H9 (cell line): ENCODE measurements around the gene SLC35F6. TPM values are rescaled to one million over a fixed set of nuclear protein-coding genes. Genes with fewer than 3 reads are reported as not detected.
A peak's percentile ranks its signal among the peaks of the same experiment; 100 is the strongest.

ENCODE experiments used
- DNase-seq: peaks from one replicate; pipeline ENCODE4 v3.0.0-alpha.2; 2017
- H2AFZ ChIP-seq: one replicate; pipeline ENCODE4 v1.6.1; 2013; ENCODE audit warnings: mild to moderate bottlenecking, low read length, control low read depth, moderate library complexity
- H2AK5ac ChIP-seq: 2 replicates; pipeline ENCODE4 v1.6.1; 2013; ENCODE audit warnings: low read length, control low read depth, mixed read lengths; ENCODE audit not compliant: insufficient read length
- H2BK120ac ChIP-seq: one replicate; pipeline ENCODE4 v1.6.1; 2013; ENCODE audit warnings: low read depth, mild to moderate bottlenecking, low read length, control low read depth, inconsistent platforms; ENCODE audit not compliant: poor library complexity, severe bottlenecking
- H2BK12ac ChIP-seq: 2 replicates; pipeline ENCODE4 v1.6.1; 2013; ENCODE audit warnings: low read length, control low read depth, mixed read lengths, low read depth; ENCODE audit not compliant: insufficient read length
- H2BK15ac ChIP-seq: 2 replicates; pipeline ENCODE4 v1.6.1; 2013; ENCODE audit warnings: low read depth, low read length, control low read depth
- H2BK20ac ChIP-seq: one replicate; pipeline ENCODE4 v1.6.1; 2013; ENCODE audit warnings: low read depth, mild to moderate bottlenecking, low read length, control low read depth, inconsistent platforms; ENCODE audit not compliant: poor library complexity, severe bottlenecking
- H2BK5ac ChIP-seq: 2 replicates; pipeline ENCODE4 v1.6.1; 2013; ENCODE audit warnings: low read length, control low read depth, mixed read lengths; ENCODE audit not compliant: insufficient read length
- H3K14ac ChIP-seq: 2 replicates; pipeline ENCODE4 v1.6.1; 2013; ENCODE audit warnings: low read length, control low read depth; ENCODE audit not compliant: insufficient read depth
- H3K18ac ChIP-seq: 2 replicates; pipeline ENCODE4 v1.6.1; 2013; ENCODE audit warnings: low read depth, mild to moderate bottlenecking, mixed read lengths, low read length, control low read depth; ENCODE audit not compliant: insufficient read length
- H3K23ac ChIP-seq: 2 replicates; pipeline ENCODE4 v1.6.1; 2013; ENCODE audit warnings: low read length, control low read depth, mixed read lengths, low read depth; ENCODE audit not compliant: insufficient read length
- H3K23me2 ChIP-seq: 2 replicates; pipeline ENCODE4 v1.6.1; 2013; ENCODE audit warnings: low read depth, mild to moderate bottlenecking, mixed read lengths, low read length, control low read depth; ENCODE audit not compliant: insufficient read length, poor library complexity, severe bottlenecking
- H3K27ac ChIP-seq: 2 replicates; pipeline ENCODE4 v1.5.1; 2013; ENCODE audit warnings: low read length, control low read depth, mixed read lengths, low read depth; ENCODE audit not compliant: insufficient read length
- H3K27me3 ChIP-seq: 2 replicates; pipeline ENCODE4 v1.6.1; 2013; ENCODE audit warnings: low read length, control low read depth, inconsistent platforms; ENCODE audit not compliant: insufficient read depth
- H3K4ac ChIP-seq: 2 replicates; pipeline ENCODE4 v1.6.1; 2013; ENCODE audit warnings: low read depth, mild to moderate bottlenecking, control low read depth, inconsistent platforms, low read length, moderate library complexity
- H3K4me1 ChIP-seq: 2 replicates; pipeline ENCODE4 v1.6.1; 2013; ENCODE audit warnings: low read length, control low read depth, inconsistent platforms; ENCODE audit not compliant: insufficient read depth
- H3K4me2 ChIP-seq: 2 replicates; pipeline ENCODE4 v1.6.1; 2013; ENCODE audit warnings: low read length, control low read depth, mixed read lengths; ENCODE audit not compliant: insufficient read length, insufficient read depth
- H3K56ac ChIP-seq: 2 replicates; pipeline ENCODE4 v1.6.1; 2013; ENCODE audit warnings: low read depth, mild to moderate bottlenecking, mixed read lengths, low read length, control low read depth; ENCODE audit not compliant: insufficient read length
- H3K79me1 ChIP-seq: 2 replicates; pipeline ENCODE4 v1.6.1; 2013; ENCODE audit warnings: low read depth, mild to moderate bottlenecking, moderate library complexity, low read length, control low read depth, inconsistent platforms; ENCODE audit not compliant: insufficient read depth, poor library complexity, severe bottlenecking
- H3K79me2 ChIP-seq: 2 replicates; pipeline ENCODE4 v1.6.1; 2013; ENCODE audit warnings: low read length, control low read depth, inconsistent platforms; ENCODE audit not compliant: insufficient read depth
- H3K9ac ChIP-seq: 2 replicates; pipeline ENCODE4 v1.6.1; 2013; ENCODE audit warnings: low read length, control low read depth, mixed read lengths; ENCODE audit not compliant: insufficient read length; ENCODE audit errors: extremely low read depth
- H3K9me3 ChIP-seq: one replicate; pipeline ENCODE4 v1.6.1; 2013; ENCODE audit warnings: low read depth, low read length, inconsistent platforms; ENCODE audit not compliant: control insufficient read depth
- H3T11ph ChIP-seq: one replicate; pipeline ENCODE4 v1.6.1; 2013; ENCODE audit warnings: mild to moderate bottlenecking, low read length, control low read depth, inconsistent platforms
- H4K20me1 ChIP-seq: one replicate; pipeline ENCODE4 v1.6.1; 2013; ENCODE audit not compliant: control insufficient read depth, insufficient read length, insufficient read depth
- H4K5ac ChIP-seq: 2 replicates; pipeline ENCODE4 v1.6.1; 2013; ENCODE audit warnings: low read depth, mild to moderate bottlenecking, mixed read lengths, low read length, control low read depth; ENCODE audit not compliant: insufficient read length
- H4K8ac ChIP-seq: replicated peaks from 2 replicates; pipeline ENCODE4 v1.6.1; 2013; ENCODE audit warnings: low read length, control low read depth, mixed read lengths, low read depth; ENCODE audit not compliant: insufficient read length
- H4K91ac ChIP-seq: 2 replicates; pipeline ENCODE4 v1.6.1; 2013; ENCODE audit warnings: low read depth, mild to moderate bottlenecking, moderate library complexity, mixed read lengths, low read length, control low read depth; ENCODE audit not compliant: insufficient read length
- H3K27ac Mint-ChIP-seq, 3 experiments: 2 replicates in 2 of 3; 3 replicates in 1 of 3; pipeline ENCODE4 v1.8.0; 2020 to 2021; ENCODE audit warnings: mixed read lengths in 3 of 3, mild to moderate bottlenecking in 1 of 3, moderate library complexity in 1 of 3
- H3K27me3 Mint-ChIP-seq: 2 replicates; pipeline ENCODE4 v1.8.0; 2021; ENCODE audit warnings: low read depth, mild to moderate bottlenecking, moderate library complexity, mixed read lengths
- H3K36me3 Mint-ChIP-seq, 3 experiments: 2 replicates in 2 of 3; 3 replicates in 1 of 3; pipeline ENCODE4 v1.8.0; 2020 to 2021; ENCODE audit warnings: low read depth in 3 of 3, mixed read lengths in 3 of 3; ENCODE audit not compliant: insufficient read depth in 1 of 3
- H3K4me1 Mint-ChIP-seq, 2 experiments: 2 replicates each; pipeline ENCODE4 v1.8.0; 2020; ENCODE audit warnings: mixed read lengths in 2 of 2
- H3K4me3 Mint-ChIP-seq, 2 experiments: 2 replicates in 1 of 2; 3 replicates in 1 of 2; pipeline ENCODE4 v1.8.0; 2020 to 2021; ENCODE audit warnings: mild to moderate bottlenecking in 2 of 2, mixed read lengths in 2 of 2, moderate library complexity in 1 of 2
- H3K9me3 Mint-ChIP-seq, 2 experiments: 2 replicates in 1 of 2; 3 replicates in 1 of 2; pipeline ENCODE4 v1.8.0; 2020; ENCODE audit warnings: mild to moderate bottlenecking in 2 of 2, mixed read lengths in 2 of 2, moderate library complexity in 1 of 2
- CTCF ChIP-seq: fragments of 200-600 bp; sonication (generic); conservative IDR thresholded peaks from 3 replicates; pipeline ENCODE4 v1.8.0; 2021; ENCODE audit warnings: antibody characterized with exemption, mild to moderate bottlenecking
- WGBS: extraction: QIAGEN DNeasy Blood & Tissue Kit; methylation state at CpG from one replicate; pipeline ENCODE4 v1.1.7; 2013; ENCODE audit warnings: missing lambda C conversion rate, low lambda C conversion rate, mixed read lengths; ENCODE audit not compliant: insufficient read length; ENCODE audit errors: extremely low coverage; 5-methylcytosine and 5-hydroxymethylcytosine counted together
- total RNA-seq: library from RNA; stranded (reverse); gene quantifications from 2 replicates; pipeline ENCODE4 v1.2.1, GENCODE V29; 2021

The SLC35F6 gene
- total RNA-seq, 1 experiment from 2014 or later: 15.7 TPM

- H2AK5ac ChIP-seq: no peak overlapping the region
Measured at GRCh38 chr2:26784570-26785234, 20.6 kb downstream of the SLC35F6 start.

More at GRCh38 chr2:26784570-26785234, 20.6 kb downstream of the SLC35F6 start:
- Histone ChIP-seq H3K9me3 (no peaks in the 10 kb centered on the region), H2BK120ac (no peak overlapping the region), H3K4ac (no peak overlapping the region), H3K23me2 (peaks cover 7% of the 10 kb centered on the region), H3K4me1 (no peaks in the 10 kb centered on the region; the same call in 1 of the 2 replicates), H2BK15ac (no peak overlapping the region), H3K27ac (no peak overlapping the region), H3K18ac (no peak overlapping the region), H2BK12ac (no peak overlapping the region), H3K79me1 (peaks cover 4% of the 10 kb centered on the region), H3K79me2 (peaks cover 3% of the 10 kb centered on the region; the same call in 1 of the 2 replicates), H3K9ac (no peak overlapping the region), H3K27me3 (no peaks in the 10 kb centered on the region), H2BK5ac (no peak overlapping the region), H3K14ac (no peak overlapping the region), H3K4me2 (no peak overlapping the region), H2BK20ac (no peak overlapping the region), H3T11ph (no peak overlapping the region), H4K5ac (no peak overlapping the region), H3K56ac (no peak overlapping the region), H4K91ac (no peak overlapping the region), H2AFZ (no peak overlapping the region), H3K23ac (no peak overlapping the region), H4K8ac (no peak overlapping the region), H4K20me1 (no peaks in the 10 kb centered on the region)
- H3K4me1 Mint-ChIP-seq: peaks cover 15 to 21% of the 10 kb centered on the region in 2 experiments
- TF ChIP-seq CTCF: no peak
- H3K4me3 Mint-ChIP-seq: peak overlapping the region; percentile 62 to 78; a peak in 3 of 5 replicates
- WGBS: no CpG with 5 or more reads among the region's 19 CpGs
- DNase-seq: no peak
- H3K27ac Mint-ChIP-seq: no peak overlapping the region
- H3K36me3 Mint-ChIP-seq: peaks cover 12 to 24% (median 19%) of the 10 kb centered on the region in 3 experiments
- H3K27me3 Mint-ChIP-seq: peaks cover 7% of the 10 kb centered on the region; the same call in 1 of the 2 replicates
- H3K9me3 Mint-ChIP-seq: no peaks in the 10 kb centered on the region
